Testis (tissue), 3 donors: ENCODE measurements around the gene DPH3. TPM values are rescaled to one million over a fixed set of nuclear protein-coding genes. Genes with fewer than 3 reads are reported as not detected.
A peak's percentile ranks its signal among the peaks of the same experiment; 100 is the strongest.

Experiments used
- DNase-seq: peaks from one replicate; pipeline ENCODE4 v3.0.0-alpha.2; 2019
- H3K27ac ChIP-seq, 2 donors: fragments of 200-600 bp; sonication (generic); one replicate each; pipeline ENCODE4 v1.5.1; 2019
- H3K27me3 ChIP-seq: fragments of 200-600 bp; sonication (generic); one replicate; pipeline ENCODE4 v1.5.1; 2019
- H3K36me3 ChIP-seq: fragments of 200-600 bp; sonication (generic); one replicate; pipeline ENCODE4 v1.5.1; 2017; ENCODE audit warnings: low read depth; ENCODE audit errors: missing control alignments
- H3K4me1 ChIP-seq: fragments of 200-600 bp; sonication (generic); one replicate; pipeline ENCODE4 v1.5.1; 2019
- H3K4me3 ChIP-seq, 2 donors: fragments of 200-600 bp; sonication (generic); one replicate each; pipeline ENCODE4 v1.5.1; 2017 to 2019
- H3K9me3 ChIP-seq: fragments of 200-600 bp; sonication (generic); one replicate; pipeline ENCODE4 v1.5.1; 2017
- CTCF ChIP-seq, 3 experiments: fragments of 450-650 bp in 2 of 3; fragments of 200-600 bp in 1 of 3; sonication (generic) in 1 of 3; IDR thresholded peaks; one replicate each; pipeline ENCODE4 v1.5.1; 2016 to 2019; ENCODE audit warnings: antibody characterized with exemption in 3 of 3, mild to moderate bottlenecking in 2 of 3, moderate library complexity in 1 of 3
- POLR2A ChIP-seq: fragments of 450-650 bp; IDR thresholded peaks from one replicate; pipeline ENCODE4 v1.6.1; 2017; ENCODE audit warnings: antibody characterized with exemption, mild to moderate bottlenecking, moderate library complexity
- WGBS, 2 donors: methylation state at CpG; one replicate each; pipeline ENCODE4 v1.1.5; 2018; 5-methylcytosine and 5-hydroxymethylcytosine counted together
- intact Hi-C: fragments of 100-400 bp; cut with DNase I; formaldehyde crosslinking; loops from one replicate; pipeline ENCODE4 v1.15.1; 2023; ENCODE audit warnings: low total_unique reads
- polyA plus RNA-seq: library from polyadenylated mRNA; stranded (reverse); fragments of 350-450 nt; fragmentation: Illumina TruSeq; extraction: RNeasy Lipid Tissue Mini Kit (QIAGEN cat#74804); gene quantifications from one replicate; pipeline ENCODE4 v1.2.3, GENCODE V29; 2014; ENCODE audit warnings: low read depth, low replicate concordance; ENCODE audit not compliant: insufficient read depth
- total RNA-seq, 2 donors: library from RNA; depleted of rRNA; stranded (reverse); fragments of >200 nt; gene quantifications; one replicate each; pipeline ENCODE4 v1.2.3, GENCODE V29; 2016

Gene DPH3
- total and polyA plus RNA-seq, 3 donors from 2014 or later, result 14.6 to 23.6 (median 14.7) TPM

- peak; percentile 52 for DNase-seq
- TF ChIP-seq CTCF (IDR thresholded peaks at IDR 0.05) (no peak), POLR2A (no peak)
- intact Hi-C loops, result no loop called here
- H3K4me1 ChIP-seq, result peaks cover 10% of the 10 kb centered on the region
- WGBS, 2 donors, result 36 to 39% methylated on average over 3 of the region's 3 CpGs
- no peaks in the 10 kb centered on the region for H3K9me3 ChIP-seq
- no peak overlapping the region for H3K4me3 ChIP-seq
- no peaks in the 10 kb centered on the region for H3K27me3 ChIP-seq
- H3K36me3 ChIP-seq, result no peaks in the 10 kb centered on the region
- peak overlapping the region; percentile 12 to 68 for H3K27ac ChIP-seq
Measured at GRCh38 chr3:16236856-16237393, 27.8 kb downstream of the DPH3 start.

- Histone ChIP-seq H3K9me3 (no peaks in the 10 kb centered on the region), H3K27ac (no peak overlapping the region), H3K36me3 (no peaks in the 10 kb centered on the region), H3K27me3 (no peaks in the 10 kb centered on the region), H3K4me1 (peaks cover 10% of the 10 kb centered on the region), H3K4me3 (no peak overlapping the region)
- 69 to 75% methylated on average over 4 of the region's 4 CpGs for WGBS, 2 donors
- intact Hi-C loops, result no loop called here
- no peak for DNase-seq
- TF ChIP-seq POLR2A (no peak), CTCF (IDR thresholded peaks at IDR 0.05) (no peak)
Measured at GRCh38 chr3:16236030-16236639, 28.6 kb downstream of the DPH3 start.

- Histone ChIP-seq H3K4me1 (peaks cover 10% of the 10 kb centered on the region), H3K9me3 (no peaks in the 10 kb centered on the region), H3K27me3 (no peaks in the 10 kb centered on the region), H3K4me3 (no peak overlapping the region), H3K36me3 (no peaks in the 10 kb centered on the region), H3K27ac (no peak overlapping the region)
- intact Hi-C loops, result no loop called here
- TF ChIP-seq POLR2A (no peak), CTCF (IDR thresholded peaks at IDR 0.05) (no peak)
- DNase-seq, result no peak
- WGBS, 2 donors, result 83 to 98% methylated on average over 2 of the region's 2 CpGs
Measured at GRCh38 chr3:16234281-16234680, 30.5 kb downstream of the DPH3 start.

GRCh38 chr3:16233806-16234205, 30.9 kb downstream of the DPH3 start:
- no peak for TF ChIP-seq POLR2A
- no peak for TF ChIP-seq CTCF (IDR thresholded peaks at IDR 0.05)
- no peak overlapping the region for H3K27ac ChIP-seq
- peaks cover 10% of the 10 kb centered on the region for H3K4me1 ChIP-seq
- no peak for DNase-seq
- H3K36me3 ChIP-seq, result no peaks in the 10 kb centered on the region
- no peak overlapping the region for H3K4me3 ChIP-seq
- H3K9me3 ChIP-seq, result no peaks in the 10 kb centered on the region
- 91 to 95% methylated on average over 1 of the region's 1 CpG for WGBS, 2 donors
- intact Hi-C loops, result no loop called here
- no peaks in the 10 kb centered on the region for H3K27me3 ChIP-seq

- 95 to 98% methylated on average over 2 of the region's 2 CpGs for WGBS, 2 donors
- Histone ChIP-seq H3K4me3 (no peak overlapping the region), H3K27ac (no peak overlapping the region), H3K9me3 (no peaks in the 10 kb centered on the region), H3K27me3 (no peaks in the 10 kb centered on the region), H3K36me3 (no peaks in the 10 kb centered on the region), H3K4me1 (peaks cover 1% of the 10 kb centered on the region)
- TF ChIP-seq CTCF (IDR thresholded peaks at IDR 0.05) (no peak), POLR2A (no peak)
- intact Hi-C loops, result no loop called here
- DNase-seq, result no peak
Measured at GRCh38 chr3:16231983-16232382, 32.8 kb downstream of the DPH3 start.
